K562 (cell line): Measurements from ENCODE around the gene LMO2. TPM values are rescaled to one million over a fixed set of nuclear protein-coding genes. Genes with fewer than 3 reads are reported as not detected.

ENCODE experiments used
- ATAC-seq: fragments of 200-7000 bp; cut with Tn5 transposase; 3 replicates; pipeline ENCODE4 v1.9.1; 2020; ENCODE audit warnings: moderate library complexity
- BruUV-seq: library from RNA; stranded (reverse); fragments of 400-500 nt; replicated peaks from 2 replicates; lab custom pipeline; 2021; lab: Mats Ljungman, UMichigan
- CTCF ChIA-PET: fragments of 300-600 bp; formaldehyde crosslinking; extraction: SDS; loops from one replicate; lab custom pipeline; 2021; ENCODE audit warnings: low intra/inter-chr PET ratio; lab: Yijun Ruan, JAX
- POLR2A ChIA-PET: fragments of 300-600, 350-650 bp; sonication (Branson Sonifier 250); formaldehyde crosslinking; extraction: SDS; loops from one replicate; lab custom pipeline; 2021; ENCODE audit warnings: antibody characterized with exemption, inconsistent platforms; lab: Yijun Ruan, JAX
- DNase-seq, 4 experiments: peaks; one replicate each; pipeline versions ENCODE4 v3.0.0 to v3.0.0-alpha.2; 2011 to 2018; ENCODE audit warnings: low spot score in 3 of 4, mixed read lengths in 3 of 4; ENCODE audit errors: extremely low read depth in 1 of 4
- FAIRE-seq: peaks from 2 replicates; lab custom pipeline; 2011; peaks lifted over from hg19 to GRCh38; lab: Jason Lieb, UNC
- H2AFZ ChIP-seq: 2 replicates; pipeline ENCODE4 v1.6.0; 2011; ENCODE audit warnings: low read depth, low read length, control low read depth, inconsistent platforms
- H3K27ac ChIP-seq: fragments of 200-600 bp; 3 replicates; pipeline ENCODE4 v1.8.0; 2011; ENCODE audit warnings: low read depth, mild to moderate bottlenecking, control low read depth, inconsistent platforms, low read length, moderate library complexity, mixed read lengths; ENCODE audit errors: extremely low read depth
- H3K27me3 ChIP-seq, 2 experiments: fragments of 300-600 bp in 1 of 2; 2 replicates in 1 of 2; 3 replicates in 1 of 2; pipeline versions ENCODE4 v1.6.0 to v1.8.0; 2011; ENCODE audit warnings: inconsistent platforms in 2 of 2, low read length in 2 of 2, mild to moderate bottlenecking in 1 of 2, mixed read lengths in 1 of 2, moderate library complexity in 1 of 2; ENCODE audit not compliant: control insufficient read depth in 2 of 2, insufficient read depth in 2 of 2
- H3K36me3 ChIP-seq: fragments of 300-600 bp; 3 replicates; pipeline ENCODE4 v1.8.0; 2011; ENCODE audit warnings: mild to moderate bottlenecking, low read length, inconsistent platforms; ENCODE audit not compliant: control insufficient read depth, insufficient read depth
- H3K4me1 ChIP-seq, 2 experiments: fragments of 200-600 bp in 1 of 2; replicated peaks in 1 of 2; 2 replicates in 1 of 2; 3 replicates in 1 of 2; pipeline versions ENCODE4 v1.5.1 to v1.8.0; 2011; ENCODE audit warnings: inconsistent platforms in 2 of 2, low read length in 2 of 2, mild to moderate bottlenecking in 1 of 2, mixed read lengths in 1 of 2, moderate library complexity in 1 of 2; ENCODE audit not compliant: control insufficient read depth in 2 of 2, insufficient read depth in 2 of 2
- H3K4me2 ChIP-seq: 2 replicates; pipeline ENCODE4 v1.6.1; 2011; ENCODE audit warnings: low read length, control low read depth, inconsistent platforms, mixed read lengths; ENCODE audit not compliant: insufficient read depth
- H3K4me3 ChIP-seq: fragments of 200-600 bp; sonication (generic), shearing (Covaris generic); 2 replicates; pipeline ENCODE4 v1.5.1; 2016; ENCODE audit warnings: control low read depth, inconsistent platforms
- H3K79me2 ChIP-seq: fragments of 200-600 bp; 3 replicates; pipeline ENCODE4 v1.8.0; 2011; ENCODE audit warnings: low read length, inconsistent platforms; ENCODE audit not compliant: control insufficient read depth, insufficient read depth
- H3K9ac ChIP-seq, 2 experiments: 2 replicates each; pipeline versions ENCODE4 v1.6.0 to v1.6.1; 2011; ENCODE audit warnings: low read depth in 2 of 2, low read length in 2 of 2, control low read depth in 1 of 2, inconsistent platforms in 1 of 2, mild to moderate bottlenecking in 1 of 2, mixed read lengths in 1 of 2; ENCODE audit not compliant: insufficient read depth in 1 of 2
- H3K9me1 ChIP-seq: one replicate; pipeline ENCODE4 v1.6.0; 2011; ENCODE audit warnings: inconsistent platforms, mild to moderate bottlenecking, low read length, moderate library complexity; ENCODE audit not compliant: control insufficient read depth, insufficient read depth
- H3K9me3 ChIP-seq: replicated peaks from 2 replicates; pipeline ENCODE4 v1.5.1; 2011; ENCODE audit warnings: low read depth, low read length, inconsistent platforms; ENCODE audit not compliant: control insufficient read depth, insufficient read depth
- H4K20me1 ChIP-seq: replicated peaks from 2 replicates; pipeline ENCODE4 v1.6.1; 2011; ENCODE audit warnings: low read length, inconsistent platforms, mixed read lengths; ENCODE audit not compliant: control insufficient read depth, insufficient read depth
- CREB1 ChIP-seq, 2 experiments: sonication (generic) in 1 of 2; formaldehyde crosslinking in 1 of 2; IDR thresholded peaks; 2 replicates each; pipeline versions ENCODE4 v1.6.1 to v1.8.0; 2012 to 2022; ENCODE audit warnings: inconsistent platforms in 1 of 2, mild to moderate bottlenecking in 1 of 2, missing genetic modification reagents in 1 of 2, moderate library complexity in 1 of 2
- ETV5 ChIP-seq: sonication (generic); formaldehyde crosslinking; IDR thresholded peaks from 2 replicates; pipeline ENCODE4 v1.4.0; 2020; ENCODE audit warnings: low read depth, mild to moderate bottlenecking, missing genetic modification reagents
- FOXJ2 ChIP-seq: fragments of 200-800 bp; sonication (Bioruptor generic); IDR thresholded peaks from 2 replicates; pipeline ENCODE4 v1.6.1; 2016; ENCODE audit warnings: missing genetic modification characterization, missing compliant biosample characterization
- MAFG ChIP-seq: fragments of 450-650 bp; conservative IDR thresholded peaks from 2 replicates; pipeline ENCODE4 v1.6.1; 2016; ENCODE audit warnings: missing genetic modification characterization, missing compliant biosample characterization
- MCM3 ChIP-seq: fragments of 450-650 bp; IDR thresholded peaks from 2 replicates; pipeline ENCODE4 v1.6.1; 2016
- MTA1 ChIP-seq: fragments of 450-650 bp; IDR thresholded peaks from 2 replicates; pipeline ENCODE4 v1.6.1; 2017; ENCODE audit warnings: borderline replicate concordance
- ZNF699 ChIP-seq: fragments of 250-450 bp; sonication (Bioruptor Pico); IDR thresholded peaks from 2 replicates; pipeline ENCODE4 v1.8.0; 2021; ENCODE audit warnings: mild to moderate bottlenecking, moderate library complexity; ENCODE audit not compliant: insufficient replicate concordance
- ZNF79 ChIP-seq: fragments of 250-450 bp; sonication (Bioruptor Pico); IDR thresholded peaks from 2 replicates; pipeline ENCODE4 v1.4.0; 2020; ENCODE audit warnings: low read depth, mild to moderate bottlenecking, moderate library complexity
- WGBS: fragments of 100-300 bp; shearing (Covaris generic); methylation state at CpG from one replicate; pipeline ENCODE4 v1.1.6; 2016; ENCODE audit warnings: low coverage, mixed read lengths; ENCODE audit not compliant: insufficient coverage; ENCODE audit errors: missing lambda C conversion rate; 5-methylcytosine and 5-hydroxymethylcytosine counted together
- in situ Hi-C: fragments of 300-500 bp; cut with MboI; formaldehyde crosslinking; loops from 4 replicates; pipeline ENCODE4 v1.15.0; 2018; ENCODE audit warnings: inconsistent platforms, mixed read lengths
- intact Hi-C: fragments of 100-400 bp; cut with micrococcal nuclease; formaldehyde crosslinking; loops from 2 replicates; pipeline ENCODE4 v1.14.2; 2022
- polyA plus RNA-seq, 8 experiments: library from polyadenylated mRNA; depleted of rRNA in 4 of 8; stranded (reverse) in 5 of 8; unstranded in 3 of 8; fragments of >200 nt; fragmentation: Nextera tagmentation in 2 of 8; fragmentation: Illumina TruSeq in 1 of 8; extraction: Ambion mirVana in 2 of 8; extraction: Trizol in 1 of 8; gene quantifications; 2 replicates each; pipeline versions ENCODE4 v1.2.1 to v1.2.3, GENCODE V29; 2011 to 2014; ENCODE audit warnings: inconsistent platforms in 1 of 8, missing spikeins in 1 of 8
- total RNA-seq, 7 experiments: library from RNA; depleted of rRNA in 6 of 7; stranded (reverse); fragments of >200 nt in 6 of 7; fragmentation: Illumina TruSeq in 2 of 7; extraction: Trizol in 2 of 7; gene quantifications; 2 replicates each; pipeline versions ENCODE4 v1.2.1 to v1.2.3, GENCODE V29; 2011 to 2021; ENCODE audit warnings: low replicate concordance in 1 of 7
- TF ChIP-seq, protein P1 (sequence below), 2 experiments: fragments of 450-650 bp in 1 of 2; sonication (generic) in 1 of 2; formaldehyde crosslinking in 1 of 2; IDR thresholded peaks in 1 of 2; conservative IDR thresholded peaks in 1 of 2; 2 replicates each; pipeline versions ENCODE4 v1.6.1 to v1.8.1; 2016 to 2023; ENCODE audit warnings: mild to moderate bottlenecking in 2 of 2, moderate library complexity in 2 of 2, inconsistent platforms in 1 of 2, missing genetic modification reagents in 1 of 2
- TF ChIP-seq, protein P2 (sequence below), 2 experiments: fragments of 450-650 bp; formaldehyde crosslinking in 1 of 2; IDR thresholded peaks; 2 replicates each; pipeline versions ENCODE4 v1.4.0 to v1.6.1; 2014 to 2020; ENCODE audit warnings: mild to moderate bottlenecking in 2 of 2, borderline replicate concordance in 1 of 2, low read depth in 1 of 2

The LMO2 gene
- total and polyA plus RNA-seq, 9 of the 15 experiments (the other 6 are each of a cell fraction or from before 2014, with no cell fraction given), result 6.9 to 126 (median 91.5) TPM

DNA sequence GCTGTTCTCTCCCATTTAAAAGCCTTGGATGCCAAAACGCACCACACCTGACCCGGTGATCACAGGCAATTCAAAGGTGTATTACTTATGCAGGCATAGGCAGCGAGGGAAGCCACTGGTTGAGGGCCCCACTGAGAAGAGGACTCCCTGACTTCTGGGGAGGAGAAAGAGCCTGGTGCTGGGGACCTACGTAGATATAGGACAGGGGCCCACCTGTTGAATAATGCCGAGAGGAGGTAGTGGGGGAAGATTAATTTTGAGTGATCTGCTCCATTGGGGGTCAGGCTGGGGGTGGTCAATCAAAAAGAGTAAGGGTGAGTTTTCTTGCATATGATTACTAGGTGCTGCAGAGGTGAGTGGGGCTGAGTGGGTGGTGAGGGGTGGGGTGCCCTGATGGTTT lies 7.8 kb downstream of the LMO2 start:
- intact Hi-C loops, result no loop called here
- CTCF ChIA-PET, result no interaction called here

More for the DNA sequence above, 7.8 kb downstream of the LMO2 start:
- FAIRE-seq (no peak), DNase-seq (no peak), ATAC-seq (no peak)
- no peaks in the 10 kb centered on the region for H3K9me3 ChIP-seq
- H3K4me3 ChIP-seq, result no peak overlapping the region
- peaks cover 25 to 61% of the 10 kb centered on the region in 2 experiments; a peak in 3 of 5 replicates for H3K4me1 ChIP-seq
- no TSS peak for BruUV-seq
- no peaks in the 10 kb centered on the region for H4K20me1 ChIP-seq
- no peak for TF ChIP-seq MCM3
- TF ChIP-seq, protein P1, sequence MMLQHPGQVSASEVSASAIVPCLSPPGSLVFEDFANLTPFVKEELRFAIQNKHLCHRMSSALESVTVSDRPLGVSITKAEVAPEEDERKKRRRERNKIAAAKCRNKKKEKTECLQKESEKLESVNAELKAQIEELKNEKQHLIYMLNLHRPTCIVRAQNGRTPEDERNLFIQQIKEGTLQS (IDR thresholded peaks at IDR 0.05), result no peak
- TF ChIP-seq, protein P1 (CRISPR knock-in tag; conservative IDR thresholded peaks at IDR 0.05), result no peak
- TF ChIP-seq ZNF79, result no peak
- TF ChIP-seq CREB1 (IDR thresholded peaks at IDR 0.05), result no peak
- TF ChIP-seq CREB1 (CRISPR knock-in tag; IDR thresholded peaks at IDR 0.05), result no peak
- no peak for TF ChIP-seq FOXJ2 (tag)
- TF ChIP-seq MTA1, result no peak
- no peak for TF ChIP-seq ETV5 (CRISPR knock-in tag)
- no peak for TF ChIP-seq ZNF699 (CRISPR knock-in tag)
- TF ChIP-seq, protein P2, sequence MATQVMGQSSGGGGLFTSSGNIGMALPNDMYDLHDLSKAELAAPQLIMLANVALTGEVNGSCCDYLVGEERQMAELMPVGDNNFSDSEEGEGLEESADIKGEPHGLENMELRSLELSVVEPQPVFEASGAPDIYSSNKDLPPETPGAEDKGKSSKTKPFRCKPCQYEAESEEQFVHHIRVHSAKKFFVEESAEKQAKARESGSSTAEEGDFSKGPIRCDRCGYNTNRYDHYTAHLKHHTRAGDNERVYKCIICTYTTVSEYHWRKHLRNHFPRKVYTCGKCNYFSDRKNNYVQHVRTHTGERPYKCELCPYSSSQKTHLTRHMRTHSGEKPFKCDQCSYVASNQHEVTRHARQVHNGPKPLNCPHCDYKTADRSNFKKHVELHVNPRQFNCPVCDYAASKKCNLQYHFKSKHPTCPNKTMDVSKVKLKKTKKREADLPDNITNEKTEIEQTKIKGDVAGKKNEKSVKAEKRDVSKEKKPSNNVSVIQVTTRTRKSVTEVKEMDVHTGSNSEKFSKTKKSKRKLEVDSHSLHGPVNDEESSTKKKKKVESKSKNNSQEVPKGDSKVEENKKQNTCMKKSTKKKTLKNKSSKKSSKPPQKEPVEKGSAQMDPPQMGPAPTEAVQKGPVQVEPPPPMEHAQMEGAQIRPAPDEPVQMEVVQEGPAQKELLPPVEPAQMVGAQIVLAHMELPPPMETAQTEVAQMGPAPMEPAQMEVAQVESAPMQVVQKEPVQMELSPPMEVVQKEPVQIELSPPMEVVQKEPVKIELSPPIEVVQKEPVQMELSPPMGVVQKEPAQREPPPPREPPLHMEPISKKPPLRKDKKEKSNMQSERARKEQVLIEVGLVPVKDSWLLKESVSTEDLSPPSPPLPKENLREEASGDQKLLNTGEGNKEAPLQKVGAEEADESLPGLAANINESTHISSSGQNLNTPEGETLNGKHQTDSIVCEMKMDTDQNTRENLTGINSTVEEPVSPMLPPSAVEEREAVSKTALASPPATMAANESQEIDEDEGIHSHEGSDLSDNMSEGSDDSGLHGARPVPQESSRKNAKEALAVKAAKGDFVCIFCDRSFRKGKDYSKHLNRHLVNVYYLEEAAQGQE (IDR thresholded peaks at IDR 0.05; ENCODE audit: borderline replicate concordance), result no peak
- TF ChIP-seq, protein P2 (CRISPR knock-in tag; IDR thresholded peaks at IDR 0.05; ENCODE audit: low read depth), result no peak
- TF ChIP-seq MAFG, result no peak
- WGBS, result 86% methylated on average over 5 of the region's 5 CpGs
- H3K27me3 ChIP-seq, result no peaks in the 10 kb centered on the region; a peak in 1 of 5 replicates
- no peak overlapping the region for H3K27ac ChIP-seq
- H3K36me3 ChIP-seq, result no peaks in the 10 kb centered on the region; the same call in 2 of the 3 replicates
- H2AFZ ChIP-seq, result no peak overlapping the region
- 0 out of 2 replicates have a peak overlapping the region, but pooled peaks have one; percentile 0 for H3K4me2 ChIP-seq
- in situ Hi-C loops, result no loop called here
- no peaks in the 10 kb centered on the region for H3K9me1 ChIP-seq
- POLR2A ChIA-PET, result interaction anchor here (1.1 kb wide), 1 partner anchor 9 kb away, joined by 3 read pairs; no protein-coding TSS in a partner anchor
- no peak overlapping the region for H3K9ac ChIP-seq
- peaks cover 39% of the 10 kb centered on the region for H3K79me2 ChIP-seq
